HG02943 (cell line): ENCODE results near the gene ARHGAP12.
A peak's percentile ranks its signal among the peaks of the same experiment; 100 is the strongest.
"Not testable (repeated sequence)": the region's sequence is repeated elsewhere in the genome, so short reads cannot be mapped to it uniquely, and the experiment has no call there.

ENCODE experiments used
- ATAC-seq: cut with Tn5 transposase; IDR thresholded peaks from one replicate; pipeline ENCODE4 v1.9.1; 2021; ENCODE audit warnings: mild to moderate bottlenecking, low read depth, moderate library complexity; ENCODE audit not compliant: unreplicated experiment

The ARHGAP12 gene

GRCh38 chr10:31928549-31929260 is at the start of gene ARHGAP12:
TSS of gene ARHGAP12 (minus strand) at chr10:31928831. CDS start at chr10:31908855, 19,976 bp downstream.
- peak; percentile 73 for ATAC-seq

- ATAC-seq = no peak
These were observed 49.5 kb upstream of the ARHGAP12 start for GRCh38 chr10:31978156-31978483.

GRCh38 chr10:31977440-31978155 is 49.0 kb upstream of the ARHGAP12 start:
- no peak for ATAC-seq

- no peak for ATAC-seq
These were observed 46.6 kb upstream of the ARHGAP12 start for GRCh38 chr10:31975157-31975765.

- ATAC-seq = no peak
These were observed 45.9 kb upstream of the ARHGAP12 start for GRCh38 chr10:31974434-31975124.

GRCh38 chr10:31972519-31973041 is 43.9 kb upstream of the ARHGAP12 start:
- no peak for ATAC-seq

GRCh38 chr10:31969847-31970246 is 41.2 kb upstream of the ARHGAP12 start:
- ATAC-seq = not testable (repeated sequence)

- no peak for ATAC-seq
These were observed 35.0 kb upstream of the ARHGAP12 start for GRCh38 chr10:31963589-31963980.

GRCh38 chr10:31962826-31963588 is 34.4 kb upstream of the ARHGAP12 start:
- ATAC-seq = no peak

- no peak for ATAC-seq
These were observed 32.8 kb upstream of the ARHGAP12 start for GRCh38 chr10:31961277-31962074.

- ATAC-seq = no peak
These were observed 31.0 kb upstream of the ARHGAP12 start for GRCh38 chr10:31959461-31960173.

GRCh38 chr10:31958856-31959255 is 30.2 kb upstream of the ARHGAP12 start:
- ATAC-seq = no peak

GRCh38 chr10:31956200-31956946 is 27.7 kb upstream of the ARHGAP12 start:
- ATAC-seq = no peak

- no peak for ATAC-seq
These were observed 26.0 kb upstream of the ARHGAP12 start for GRCh38 chr10:31954410-31955191.

GRCh38 chr10:31953480-31953879 is 24.8 kb upstream of the ARHGAP12 start:
- no peak for ATAC-seq

- ATAC-seq = no peak
These were observed 24.4 kb upstream of the ARHGAP12 start for GRCh38 chr10:31953080-31953479.

- ATAC-seq = no peak
These were observed 23.4 kb upstream of the ARHGAP12 start for GRCh38 chr10:31952066-31952465.
